ENCODE measurements around the gene CLDN2.

- no peak for TF ChIP-seq POLR2A (IDR thresholded peaks at IDR 0.05; ENCODE audit: low read depth, low read length)
- no peak for TF ChIP-seq TAF1 (IDR thresholded peaks at IDR 0.05; ENCODE audit: low read depth, low read length)
- TF ChIP-seq POLR2AphosphoS5 (IDR thresholded peaks at IDR 0.05; ENCODE audit: low read depth, low read length): no peak
- no peak for TF ChIP-seq SPI1 (IDR thresholded peaks at IDR 0.05; ENCODE audit: low read depth, low read length)
Measured at GRCh38 chrX:106972896-106973295, 52.7 kb downstream of the CLDN2 start.
